ENCODE data around the gene PPP1R14C. TPM values are rescaled to one million over a fixed set of nuclear protein-coding genes. Genes with fewer than 3 reads are reported as not detected.

Gene PPP1R14C
- total RNA-seq, 2 donors from 2014 or later, result 0.26 to 0.33 TPM

DNA sequence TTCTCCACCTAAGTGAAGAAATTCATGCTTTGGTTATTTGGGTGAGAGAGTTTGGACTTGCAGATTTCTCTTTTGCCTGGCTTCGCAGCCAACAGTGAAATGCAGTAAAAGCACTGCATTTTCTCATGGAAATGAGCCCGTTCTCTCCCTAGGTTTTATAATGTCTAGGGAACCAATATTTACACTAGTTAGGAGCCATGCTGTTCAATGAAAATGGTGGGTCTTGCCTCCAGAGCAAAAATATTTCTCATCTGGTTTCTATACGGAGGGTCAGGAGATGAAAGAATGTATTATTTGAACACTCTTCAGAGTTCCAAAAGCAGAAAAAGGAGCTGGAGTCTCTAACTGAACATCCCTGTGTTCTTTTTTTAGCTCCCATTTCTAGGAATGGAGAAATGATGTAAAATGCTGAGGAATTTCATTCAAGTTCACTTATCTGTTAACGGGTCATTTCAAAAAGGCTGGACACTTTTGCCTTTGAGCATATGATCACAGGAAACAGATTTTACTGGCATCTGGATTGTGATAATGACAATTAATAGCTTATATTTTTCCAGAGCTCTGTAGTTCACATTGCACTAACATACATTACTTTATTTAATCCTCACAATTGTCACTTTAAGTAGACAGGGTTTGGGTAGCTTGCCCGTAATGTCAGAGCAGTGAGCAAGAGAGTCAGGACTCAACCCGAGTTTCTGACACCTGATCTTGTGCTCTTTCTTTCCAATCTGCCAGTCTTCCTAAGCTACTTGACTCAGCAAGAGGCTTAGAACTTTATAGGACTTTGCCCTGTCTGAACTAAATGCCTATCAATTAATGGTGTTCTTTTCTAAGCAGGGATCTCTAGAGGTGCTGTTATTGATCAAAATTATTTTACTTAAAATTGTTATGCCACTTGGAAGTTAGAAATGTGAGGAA lies 78.0 kb downstream of the PPP1R14C start:
- H3K27me3 ChIP-seq, result no peaks in the 10 kb centered on the region
- no peak overlapping the region for H3K27ac ChIP-seq
- H3K4me3 ChIP-seq, result no peak overlapping the region
- H3K4me1 ChIP-seq, result no peaks in the 10 kb centered on the region
- DNase-seq (no peak), ATAC-seq (no peak)
- H3K9me3 ChIP-seq, result no peaks in the 10 kb centered on the region
- TF ChIP-seq POLR2A (IDR thresholded peaks at IDR 0.05), result no peak
- TF ChIP-seq, protein P1, sequence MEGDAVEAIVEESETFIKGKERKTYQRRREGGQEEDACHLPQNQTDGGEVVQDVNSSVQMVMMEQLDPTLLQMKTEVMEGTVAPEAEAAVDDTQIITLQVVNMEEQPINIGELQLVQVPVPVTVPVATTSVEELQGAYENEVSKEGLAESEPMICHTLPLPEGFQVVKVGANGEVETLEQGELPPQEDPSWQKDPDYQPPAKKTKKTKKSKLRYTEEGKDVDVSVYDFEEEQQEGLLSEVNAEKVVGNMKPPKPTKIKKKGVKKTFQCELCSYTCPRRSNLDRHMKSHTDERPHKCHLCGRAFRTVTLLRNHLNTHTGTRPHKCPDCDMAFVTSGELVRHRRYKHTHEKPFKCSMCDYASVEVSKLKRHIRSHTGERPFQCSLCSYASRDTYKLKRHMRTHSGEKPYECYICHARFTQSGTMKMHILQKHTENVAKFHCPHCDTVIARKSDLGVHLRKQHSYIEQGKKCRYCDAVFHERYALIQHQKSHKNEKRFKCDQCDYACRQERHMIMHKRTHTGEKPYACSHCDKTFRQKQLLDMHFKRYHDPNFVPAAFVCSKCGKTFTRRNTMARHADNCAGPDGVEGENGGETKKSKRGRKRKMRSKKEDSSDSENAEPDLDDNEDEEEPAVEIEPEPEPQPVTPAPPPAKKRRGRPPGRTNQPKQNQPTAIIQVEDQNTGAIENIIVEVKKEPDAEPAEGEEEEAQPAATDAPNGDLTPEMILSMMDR (IDR thresholded peaks at IDR 0.05), result no peak
- 60 to 69% methylated on average over 6 of the region's 6 CpGs for WGBS, 2 donors
- no peaks in the 10 kb centered on the region for H3K36me3 ChIP-seq (replicated peaks in 1 of 2; ENCODE audit: insufficient read depth in 1 of 2, low read depth in 2 of 2)
- intact Hi-C loops (cut with DNase I), result no loop called here

DNA sequence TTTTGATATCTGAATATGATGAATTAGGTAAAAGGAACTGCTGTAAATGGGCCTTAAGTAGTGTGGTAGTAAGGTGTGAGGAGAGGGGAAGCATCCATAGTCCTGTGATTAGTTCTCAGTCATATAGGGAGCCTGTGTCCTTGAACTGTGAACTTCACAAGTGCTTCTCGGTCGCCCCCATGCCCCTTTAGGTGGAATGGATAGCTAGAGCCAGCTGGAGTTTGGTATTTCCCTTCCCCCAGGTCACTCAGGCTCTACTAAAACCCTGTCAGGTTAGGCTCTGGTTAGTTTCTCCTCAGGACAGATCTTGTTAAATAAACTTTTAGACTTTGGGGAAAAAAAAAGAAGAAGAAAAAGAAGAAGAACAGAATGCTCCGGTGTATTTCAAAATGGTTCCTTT lies 82.0 kb downstream of the PPP1R14C start:
- H3K27me3 ChIP-seq, result no peaks in the 10 kb centered on the region
- H3K4me3 ChIP-seq, result no peak overlapping the region
- H3K4me1 ChIP-seq, result no peaks in the 10 kb centered on the region
- no peak overlapping the region for H3K27ac ChIP-seq
- no peaks in the 10 kb centered on the region for H3K36me3 ChIP-seq (replicated peaks in 1 of 2; ENCODE audit: insufficient read depth in 1 of 2, low read depth in 2 of 2)
- intact Hi-C loops (cut with DNase I), result no loop called here
- WGBS, 2 donors, result 74 to 81% methylated on average over 3 of the region's 3 CpGs
- TF ChIP-seq POLR2A (IDR thresholded peaks at IDR 0.05), result no peak
- TF ChIP-seq, protein P1 (IDR thresholded peaks at IDR 0.05), result no peak
- no peak for DNase-seq
- no peak for ATAC-seq
- H3K9me3 ChIP-seq, result no peaks in the 10 kb centered on the region

DNA sequence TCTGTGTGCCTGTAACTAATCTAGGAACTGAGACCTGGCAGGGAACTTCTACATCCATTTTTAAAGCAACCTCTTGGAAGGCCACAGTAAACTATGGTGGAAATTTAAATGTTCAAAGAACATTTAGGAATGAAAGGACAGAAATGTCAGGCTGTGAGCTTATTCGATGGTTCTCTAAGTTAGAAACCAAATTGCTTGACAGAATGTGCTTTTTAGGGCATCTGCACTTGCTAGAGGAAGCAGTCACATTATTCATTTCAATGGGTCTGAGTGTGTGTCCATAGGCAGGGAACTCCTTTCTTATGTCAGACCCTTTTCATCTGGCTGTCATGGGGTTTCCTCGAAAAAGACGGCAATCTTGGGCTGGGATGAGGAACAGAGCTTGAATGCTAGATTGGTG lies 84.4 kb downstream of the PPP1R14C start:
- TF ChIP-seq POLR2A (IDR thresholded peaks at IDR 0.05), result no peak
- TF ChIP-seq, protein P1 (IDR thresholded peaks at IDR 0.05), result no peak
- ATAC-seq (no peak), DNase-seq (no peak)
- Histone ChIP-seq H3K4me1 (no peaks in the 10 kb centered on the region), H3K27ac (no peak overlapping the region), H3K4me3 (no peak overlapping the region), H3K36me3 (replicated peaks in 1 of 2; ENCODE audit: insufficient read depth in 1 of 2, low read depth in 2 of 2) (no peaks in the 10 kb centered on the region), H3K9me3 (no peaks in the 10 kb centered on the region), H3K27me3 (no peaks in the 10 kb centered on the region)
- intact Hi-C loops (cut with DNase I), result no loop called here
- 74 to 86% methylated on average over 3 of the region's 3 CpGs for WGBS, 2 donors

DNA sequence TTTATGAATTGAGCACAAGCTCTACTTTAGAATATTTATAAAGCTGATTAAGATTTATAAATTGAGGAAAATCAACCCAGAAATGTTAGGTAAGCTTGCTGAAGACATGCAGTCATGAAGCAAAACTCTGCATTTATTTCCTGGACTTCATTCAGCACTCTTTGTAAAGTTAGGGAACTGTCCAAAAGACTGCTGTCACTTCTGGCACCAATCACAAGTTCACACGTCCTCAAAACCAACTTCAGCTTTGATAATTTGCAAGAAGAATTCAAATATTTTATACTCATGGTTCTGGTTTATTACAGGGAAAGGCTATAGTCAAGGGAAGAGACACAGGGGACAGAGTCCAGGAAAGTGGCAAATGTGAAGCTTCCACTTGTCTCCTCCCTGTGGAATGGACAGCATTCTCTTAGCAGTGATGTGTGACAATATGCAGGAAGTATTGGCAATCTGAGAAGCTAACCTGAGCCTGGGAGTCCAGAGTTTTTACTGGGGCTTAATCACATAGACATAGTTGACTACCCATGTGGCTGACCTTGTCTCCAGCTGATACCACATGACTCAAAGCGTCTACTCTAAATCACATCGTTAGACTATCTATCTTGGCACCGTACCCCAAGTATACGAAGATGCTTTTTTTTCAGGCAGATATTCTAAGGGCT lies 85.4 kb downstream of the PPP1R14C start:
- Histone ChIP-seq H3K9me3 (no peaks in the 10 kb centered on the region), H3K27me3 (no peaks in the 10 kb centered on the region), H3K36me3 (replicated peaks in 1 of 2; ENCODE audit: insufficient read depth in 1 of 2, low read depth in 2 of 2) (no peaks in the 10 kb centered on the region), H3K4me1 (no peaks in the 10 kb centered on the region), H3K27ac (no peak overlapping the region), H3K4me3 (no peak overlapping the region)
- 31 to 39% methylated on average over 5 of the region's 5 CpGs for WGBS, 2 donors
- intact Hi-C loops (cut with DNase I), result no loop called here
- ATAC-seq (no peak), DNase-seq (no peak)
- TF ChIP-seq, protein P1 (IDR thresholded peaks at IDR 0.05), result no peak
- no peak for TF ChIP-seq POLR2A (IDR thresholded peaks at IDR 0.05)

Data from body of pancreas (tissue), 4 donors.